Neuronal stem cell (in vitro differentiated cells): ENCODE results near the gene PRR20G.

ENCODE experiments used
- DNase-seq: peaks from one replicate; pipeline ENCODE4 v3.0.0-alpha.2; 2013; ENCODE audit warnings: low spot score
- H2AFZ ChIP-seq: one replicate; pipeline ENCODE4 v1.6.1; 2013; ENCODE audit warnings: mild to moderate bottlenecking, low read length, inconsistent platforms
- H2AK5ac ChIP-seq: 2 replicates; pipeline ENCODE4 v1.6.1; 2013; ENCODE audit warnings: low read depth, mild to moderate bottlenecking, inconsistent platforms, low read length, moderate library complexity, mixed read lengths
- H2BK120ac ChIP-seq: 2 replicates; pipeline ENCODE4 v1.6.1; 2013; ENCODE audit warnings: low read depth, mild to moderate bottlenecking, inconsistent platforms, low read length, moderate library complexity, mixed read lengths
- H2BK12ac ChIP-seq: one replicate; pipeline ENCODE4 v1.6.1; 2013; ENCODE audit warnings: low read length, inconsistent platforms
- H2BK15ac ChIP-seq: 2 replicates; pipeline ENCODE4 v1.6.1; 2013; ENCODE audit warnings: mild to moderate bottlenecking, low read length, inconsistent platforms, mixed read lengths
- H2BK5ac ChIP-seq: one replicate; pipeline ENCODE4 v1.6.1; 2013; ENCODE audit warnings: inconsistent platforms, mild to moderate bottlenecking, low read length, moderate library complexity
- H3K14ac ChIP-seq: one replicate; pipeline ENCODE4 v1.6.1; 2013; ENCODE audit warnings: low read length, inconsistent platforms
- H3K18ac ChIP-seq: 2 replicates; pipeline ENCODE4 v1.6.1; 2013; ENCODE audit warnings: low read length, inconsistent platforms
- H3K23ac ChIP-seq: 2 replicates; pipeline ENCODE4 v1.6.1; 2013; ENCODE audit warnings: low read depth, mild to moderate bottlenecking, mixed read lengths, low read length, inconsistent platforms; ENCODE audit not compliant: poor library complexity
- H3K27ac ChIP-seq: replicated peaks from 3 replicates; pipeline ENCODE4 v1.5.1; 2013; ENCODE audit warnings: low read length, inconsistent platforms
- H3K27me3 ChIP-seq, 3 experiments: 2 replicates each; pipeline ENCODE4 v1.6.1; 2013; ENCODE audit warnings: low read length in 3 of 3, mild to moderate bottlenecking in 2 of 3, inconsistent platforms in 1 of 3, low read depth in 1 of 3, mixed read lengths in 1 of 3, moderate library complexity in 1 of 3; ENCODE audit not compliant: control insufficient read depth in 3 of 3, insufficient read depth in 3 of 3
- H3K36me3 ChIP-seq, 2 donors: replicated peaks in 1 of 2; 2 replicates each; pipeline ENCODE4 v1.6.1; 2013; ENCODE audit warnings: low read length in 2 of 2; ENCODE audit not compliant: control insufficient read depth in 2 of 2, insufficient read depth in 2 of 2
- H3K4ac ChIP-seq: 2 replicates; pipeline ENCODE4 v1.6.1; 2013; ENCODE audit warnings: inconsistent platforms, mild to moderate bottlenecking, low read length, moderate library complexity
- H3K4me1 ChIP-seq, 2 donors: 1 replicate in 1 of 2; 2 replicates in 1 of 2; pipeline ENCODE4 v1.6.1; 2013; ENCODE audit warnings: low read length in 2 of 2, low read depth in 1 of 2; ENCODE audit not compliant: control insufficient read depth in 2 of 2, insufficient read depth in 1 of 2
- H3K4me2 ChIP-seq: one replicate; pipeline ENCODE4 v1.6.1; 2013; ENCODE audit warnings: mild to moderate bottlenecking, low read length, inconsistent platforms; ENCODE audit not compliant: insufficient read depth, poor library complexity, severe bottlenecking
- H3K4me3 ChIP-seq, 2 donors: 2 replicates each; pipeline ENCODE4 v1.5.1; 2013; ENCODE audit warnings: low read length in 2 of 2, mild to moderate bottlenecking in 2 of 2, inconsistent platforms in 1 of 2, moderate library complexity in 1 of 2
- H3K79me1 ChIP-seq: one replicate; pipeline ENCODE4 v1.6.1; 2013; ENCODE audit warnings: low read depth, mild to moderate bottlenecking, inconsistent platforms, low read length, moderate library complexity
- H3K9ac ChIP-seq: one replicate; pipeline ENCODE4 v1.6.1; 2013; ENCODE audit warnings: mild to moderate bottlenecking, low read depth, low read length, inconsistent platforms; ENCODE audit not compliant: poor library complexity
- H3K9me3 ChIP-seq, 2 donors: replicated peaks in 1 of 2; 2 replicates each; pipeline versions ENCODE3 to v1.6.1; 2013; ENCODE audit warnings: low read length in 2 of 2, mild to moderate bottlenecking in 2 of 2, inconsistent platforms in 1 of 2, low read depth in 1 of 2, mixed read lengths in 1 of 2, moderate library complexity in 1 of 2; ENCODE audit not compliant: control insufficient read depth in 2 of 2, insufficient read depth in 1 of 2
- H4K8ac ChIP-seq: one replicate; pipeline ENCODE4 v1.6.1; 2013; ENCODE audit warnings: low read depth, mild to moderate bottlenecking, inconsistent platforms, low read length, moderate library complexity
- H4K91ac ChIP-seq: one replicate; pipeline ENCODE4 v1.6.1; 2013; ENCODE audit warnings: low read length, low read depth, mild to moderate bottlenecking, inconsistent platforms; ENCODE audit not compliant: poor library complexity
- WGBS, 2 donors: extraction: QIAGEN DNeasy Blood & Tissue Kit; methylation state at CpG; one replicate each; pipeline ENCODE4 v1.1.7; 2013; ENCODE audit warnings: missing lambda C conversion rate in 2 of 2, mixed read lengths in 1 of 2; ENCODE audit not compliant: insufficient read length in 2 of 2, insufficient replicate concordance in 1 of 2; ENCODE audit errors: extremely low coverage in 2 of 2; 5-methylcytosine and 5-hydroxymethylcytosine counted together

The PRR20G gene

DNA sequence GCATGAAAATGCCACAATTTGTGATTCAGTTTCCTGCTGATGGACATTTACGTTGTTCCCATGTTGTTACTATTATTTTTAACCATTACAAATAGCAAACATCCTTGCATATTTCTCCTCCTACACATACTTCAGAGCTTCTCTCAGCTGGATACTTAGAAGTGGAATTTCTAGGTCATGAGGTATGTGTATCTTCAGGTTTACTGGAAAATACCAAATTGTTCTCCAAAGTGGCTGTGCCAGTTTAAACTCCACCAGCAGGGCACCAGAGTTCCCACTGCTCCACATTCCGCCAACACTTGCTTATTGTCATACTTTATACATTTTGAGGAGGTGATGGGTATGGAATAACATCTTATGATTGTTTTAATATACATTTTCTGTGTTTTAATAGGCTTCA is 49.2 kb downstream of the PRR20G start:
- H3K23ac ChIP-seq, result no peak overlapping the region
- no peak overlapping the region for H2BK120ac ChIP-seq
- no peaks in the 10 kb centered on the region for H3K36me3 ChIP-seq
- H3K27ac ChIP-seq, result no peak overlapping the region
- no peak overlapping the region for H2BK15ac ChIP-seq
- no peak for DNase-seq
- H2BK5ac ChIP-seq, result no peak overlapping the region
- no peak overlapping the region for H3K9ac ChIP-seq
- H3K18ac ChIP-seq, result no peak overlapping the region
- H4K8ac ChIP-seq, result no peak overlapping the region
- no peak overlapping the region for H3K4me2 ChIP-seq
- no peaks in the 10 kb centered on the region for H3K4me1 ChIP-seq
- no peak overlapping the region for H3K4me3 ChIP-seq
- H3K4ac ChIP-seq, result no peak overlapping the region
- H2AFZ ChIP-seq, result no peak overlapping the region
- H2AK5ac ChIP-seq, result no peak overlapping the region
- H2BK12ac ChIP-seq, result no peak overlapping the region
- no peaks in the 10 kb centered on the region for H3K27me3 ChIP-seq
- no peak overlapping the region for H3K14ac ChIP-seq
- peaks cover 0 to 2% of the 10 kb centered on the region in 2 donors for H3K9me3 ChIP-seq
- no peaks in the 10 kb centered on the region for H3K79me1 ChIP-seq
- WGBS, 2 donors, result no CpG with 5 or more reads among the region's 2 CpGs
- no peak overlapping the region for H4K91ac ChIP-seq

DNA sequence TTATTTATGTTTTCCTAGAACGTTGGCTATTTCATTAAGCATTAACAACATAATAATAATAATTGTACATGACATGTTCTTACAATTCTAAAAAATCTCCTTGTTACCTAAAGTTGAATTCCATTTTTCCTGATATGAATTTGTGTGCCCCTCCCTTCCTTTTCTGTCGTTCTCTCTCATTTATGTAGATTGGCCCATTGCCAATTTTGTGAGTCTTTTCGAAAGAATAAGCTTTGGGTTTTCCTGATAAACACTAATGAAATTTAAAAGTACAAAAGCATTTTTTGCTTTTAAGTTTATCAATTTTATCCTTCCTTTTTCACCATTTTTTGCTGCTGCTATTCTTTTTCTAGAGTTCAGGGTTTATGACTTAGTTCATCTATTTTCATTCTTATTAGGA is 50.0 kb downstream of the PRR20G start:
- WGBS, 2 donors, result no CpG with 5 or more reads among the region's 3 CpGs
- no peak overlapping the region for H4K8ac ChIP-seq

DNA sequence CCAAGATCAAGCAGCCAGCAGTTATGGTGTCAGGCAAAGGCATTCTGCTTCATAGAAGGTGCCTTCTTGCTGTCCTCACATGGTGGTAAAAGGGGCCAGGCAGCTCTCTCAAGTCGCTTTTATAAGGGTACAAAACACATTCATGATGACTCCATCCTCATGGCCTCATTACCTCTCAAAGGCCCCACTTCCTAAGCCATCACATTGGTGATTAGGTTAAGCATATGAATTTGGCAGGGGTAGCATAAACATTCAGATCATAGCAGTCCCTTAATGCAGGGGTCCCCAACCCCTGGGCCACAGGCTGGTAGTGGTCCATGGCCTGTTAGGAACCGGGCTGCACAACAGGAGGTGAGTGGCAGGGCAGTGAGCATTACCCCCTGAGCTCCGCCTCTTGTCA is 52.1 kb downstream of the PRR20G start:
- Histone ChIP-seq H3K4me2 (no peak overlapping the region), H3K27me3 (no peaks in the 10 kb centered on the region), H3K79me1 (no peaks in the 10 kb centered on the region)

More for the DNA sequence above, 50.0 kb downstream of the PRR20G start:
- no peak overlapping the region for H2BK5ac ChIP-seq
- no peak overlapping the region for H3K23ac ChIP-seq
- no peaks in the 10 kb centered on the region for H3K27me3 ChIP-seq
- DNase-seq, result no peak
- H3K9me3 ChIP-seq, result peaks cover 0 to 2% of the 10 kb centered on the region in 2 donors
- H2BK12ac ChIP-seq, result no peak overlapping the region
- H3K4me1 ChIP-seq, result no peaks in the 10 kb centered on the region
- H3K4ac ChIP-seq, result no peak overlapping the region
- no peak overlapping the region for H2AFZ ChIP-seq
- H2AK5ac ChIP-seq, result no peak overlapping the region
- no peak overlapping the region for H3K14ac ChIP-seq
- H2BK15ac ChIP-seq, result no peak overlapping the region
- no peak overlapping the region for H3K4me2 ChIP-seq
- no peak overlapping the region for H4K91ac ChIP-seq
- H3K79me1 ChIP-seq, result no peaks in the 10 kb centered on the region
- no peak overlapping the region for H2BK120ac ChIP-seq
- no peaks in the 10 kb centered on the region for H3K36me3 ChIP-seq
- H3K4me3 ChIP-seq, result no peak overlapping the region
- no peak overlapping the region for H3K27ac ChIP-seq
- no peak overlapping the region for H3K18ac ChIP-seq
- no peak overlapping the region for H3K9ac ChIP-seq

DNA sequence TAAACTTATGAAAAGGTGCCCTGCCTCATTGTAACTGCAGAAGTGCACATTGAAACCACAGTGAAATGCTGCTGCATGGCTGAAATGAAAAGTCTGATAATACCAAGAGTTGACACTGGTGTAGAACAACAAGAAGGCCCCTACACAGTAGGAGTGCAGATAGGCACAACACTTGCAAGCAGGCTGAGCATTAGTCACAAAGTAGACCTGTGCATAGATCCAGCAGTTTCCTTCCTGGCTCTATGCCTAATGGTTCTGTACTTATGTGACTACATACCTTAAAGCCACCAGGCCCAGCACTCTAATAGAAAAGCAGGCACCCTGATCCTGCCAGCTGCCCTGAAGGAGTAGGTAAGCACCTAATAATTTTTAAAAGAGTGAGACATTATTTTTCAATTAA is 53.1 kb downstream of the PRR20G start:
- Histone ChIP-seq H4K8ac (no peak overlapping the region), H3K18ac (no peak overlapping the region), H2BK120ac (no peak overlapping the region), H2AK5ac (no peak overlapping the region), H3K4me1 (no peaks in the 10 kb centered on the region), H3K27me3 (no peaks in the 10 kb centered on the region), H3K4ac (no peak overlapping the region), H3K79me1 (no peaks in the 10 kb centered on the region), H3K4me2 (no peak overlapping the region), H3K9me3 (peaks cover 0 to 4% of the 10 kb centered on the region in 2 donors), H3K23ac (no peak overlapping the region), H2BK15ac (no peak overlapping the region), H2AFZ (no peak overlapping the region), H3K14ac (no peak overlapping the region), H3K9ac (no peak overlapping the region), H3K27ac (no peak overlapping the region), H4K91ac (no peak overlapping the region), H3K4me3 (no peak overlapping the region), H2BK5ac (no peak overlapping the region), H3K36me3 (no peaks in the 10 kb centered on the region), H2BK12ac (no peak overlapping the region)
- DNase-seq, result no peak

More for the DNA sequence above, 52.1 kb downstream of the PRR20G start:
- Histone ChIP-seq H3K14ac (no peak overlapping the region), H3K27ac (no peak overlapping the region), H2AFZ (no peak overlapping the region), H4K8ac (no peak overlapping the region), H3K4me1 (no peaks in the 10 kb centered on the region), H2BK12ac (no peak overlapping the region), H3K18ac (no peak overlapping the region), H3K9me3 (peaks cover 0 to 2% of the 10 kb centered on the region in 2 donors), H4K91ac (no peak overlapping the region), H3K36me3 (no peaks in the 10 kb centered on the region), H2BK5ac (no peak overlapping the region), H2BK120ac (no peak overlapping the region), H2AK5ac (no peak overlapping the region), H2BK15ac (no peak overlapping the region), H3K4ac (no peak overlapping the region), H3K9ac (no peak overlapping the region), H3K23ac (no peak overlapping the region), H3K4me3 (no peak overlapping the region)
- WGBS, 2 donors, result no CpG with 5 or more reads among the region's 3 CpGs
- DNase-seq, result no peak
